WTC11 (cell line): ENCODE data around the gene PCBP3. TPM values are rescaled to one million over a fixed set of nuclear protein-coding genes. Genes with fewer than 3 reads are reported as not detected.

Experiments used
- ATAC-seq: fragments of 200-7000 bp; cut with Tn5 transposase; 2 replicates; pipeline ENCODE4 v1.10.0; 2021; ENCODE audit warnings: mild to moderate bottlenecking, moderate library complexity
- CTCF ChIA-PET: fragments of 300-600 bp; sonication (Branson Sonifier 250); formaldehyde crosslinking; loops from one replicate; lab custom pipeline; 2021; ENCODE audit warnings: antibody characterized with exemption; lab: Charles Lee
- POLR2A ChIA-PET: fragments of 350-600 bp; sonication (Branson Sonifier 250); formaldehyde crosslinking; loops from one replicate; lab custom pipeline; 2021; ENCODE audit warnings: antibody characterized with exemption; lab: Charles Lee
- DNase-seq: peaks from one replicate; pipeline ENCODE4 v3.0.0; 2021; ENCODE audit warnings: low spot score
- H3K27ac Mint-ChIP-seq: 2 replicates; pipeline ENCODE4 v1.8.0; 2021; ENCODE audit warnings: mixed read lengths
- H3K27me3 Mint-ChIP-seq: 2 replicates; pipeline ENCODE4 v1.8.0; 2021; ENCODE audit warnings: low read depth, mild to moderate bottlenecking, moderate library complexity, mixed read lengths
- H3K36me3 Mint-ChIP-seq: 2 replicates; pipeline ENCODE4 v1.8.0; 2021; ENCODE audit warnings: mixed read lengths
- H3K4me1 Mint-ChIP-seq: 2 replicates; pipeline ENCODE4 v1.8.0; 2022; ENCODE audit warnings: mixed read lengths
- H3K4me3 Mint-ChIP-seq: 2 replicates; pipeline ENCODE4 v1.8.0; 2021; ENCODE audit warnings: mild to moderate bottlenecking, moderate library complexity, mixed read lengths
- H3K9me3 Mint-ChIP-seq: 2 replicates; pipeline ENCODE4 v1.8.0; 2021; ENCODE audit warnings: mixed read lengths
- AR ChIP-seq: fragments of 250-450 bp; sonication (Bioruptor Pico); IDR thresholded peaks from 2 replicates; pipeline ENCODE4 v1.9.0; 2021; ENCODE audit warnings: mild to moderate bottlenecking
- ATF6 ChIP-seq: sonication (generic); formaldehyde crosslinking; IDR thresholded peaks from 2 replicates; pipeline ENCODE4 v1.8.1; 2023; ENCODE audit warnings: mild to moderate bottlenecking, missing genetic modification reagents
- CDX4 ChIP-seq: fragments of 250-450 bp; sonication (Bioruptor Pico); IDR thresholded peaks from 2 replicates; pipeline ENCODE4 v1.9.0; 2021; ENCODE audit warnings: moderate library complexity, mild to moderate bottlenecking, inconsistent platforms, borderline replicate concordance
- E2F1 ChIP-seq: sonication (generic); formaldehyde crosslinking; IDR thresholded peaks from 2 replicates; pipeline ENCODE4 v1.8.0; 2022; ENCODE audit warnings: mild to moderate bottlenecking, missing genetic modification reagents
- E2F5 ChIP-seq: sonication (generic); formaldehyde crosslinking; IDR thresholded peaks from 2 replicates; pipeline ENCODE4 v1.8.1; 2022; ENCODE audit warnings: mild to moderate bottlenecking, moderate library complexity, missing genetic modification reagents
- FOXP1 ChIP-seq: sonication (generic); formaldehyde crosslinking; IDR thresholded peaks from 2 replicates; pipeline ENCODE4 v1.8.0; 2022; ENCODE audit warnings: missing genetic modification reagents, mild to moderate bottlenecking, moderate library complexity, borderline replicate concordance
- GTF2I ChIP-seq: fragments of 250-450 bp; sonication (Bioruptor Pico); conservative IDR thresholded peaks from 2 replicates; pipeline ENCODE4 v1.4.0; 2021; ENCODE audit warnings: mild to moderate bottlenecking
- KAT7 ChIP-seq: sonication (generic); formaldehyde crosslinking; IDR thresholded peaks from 2 replicates; pipeline ENCODE4 v1.8.1; 2023; ENCODE audit warnings: missing genetic modification reagents, mild to moderate bottlenecking, borderline replicate concordance
- MLX ChIP-seq: sonication (generic); formaldehyde crosslinking; IDR thresholded peaks from 2 replicates; pipeline ENCODE4 v1.8.1; 2023; ENCODE audit warnings: mild to moderate bottlenecking, missing genetic modification reagents, moderate library complexity
- MXD4 ChIP-seq: fragments of 250-450 bp; sonication (Bioruptor Pico); IDR thresholded peaks from 2 replicates; pipeline ENCODE4 v1.8.0; 2021; ENCODE audit warnings: mild to moderate bottlenecking, moderate library complexity, borderline replicate concordance
- NR3C1 ChIP-seq: sonication (generic); formaldehyde crosslinking; conservative IDR thresholded peaks from 2 replicates; pipeline ENCODE4 v1.8.1; 2023; ENCODE audit warnings: low read depth, mild to moderate bottlenecking, missing genetic modification reagents
- SMAD4 ChIP-seq: sonication (generic); formaldehyde crosslinking; IDR thresholded peaks from 2 replicates; pipeline ENCODE4 v1.8.0; 2022; ENCODE audit warnings: mild to moderate bottlenecking, missing genetic modification reagents
- SOX15 ChIP-seq: fragments of 250-450 bp; sonication (Bioruptor Pico); IDR thresholded peaks from 2 replicates; pipeline ENCODE4 v1.9.0; 2021; ENCODE audit warnings: mild to moderate bottlenecking
- TCF7 ChIP-seq: sonication (generic); formaldehyde crosslinking; IDR thresholded peaks from 2 replicates; pipeline ENCODE4 v1.8.0; 2022; ENCODE audit warnings: mild to moderate bottlenecking, low read depth, missing genetic modification reagents, moderate library complexity
- TEAD1 ChIP-seq: sonication (generic); formaldehyde crosslinking; IDR thresholded peaks from 2 replicates; pipeline ENCODE4 v1.8.0; 2022; ENCODE audit warnings: mild to moderate bottlenecking, missing genetic modification reagents
- USF2 ChIP-seq: sonication (generic); formaldehyde crosslinking; IDR thresholded peaks from 2 replicates; pipeline ENCODE4 v1.8.1; 2023; ENCODE audit warnings: mild to moderate bottlenecking, missing genetic modification reagents, moderate library complexity
- ZBTB21 ChIP-seq: sonication (generic); formaldehyde crosslinking; IDR thresholded peaks from 2 replicates; pipeline ENCODE4 v1.8.1; 2023; ENCODE audit warnings: mild to moderate bottlenecking, missing genetic modification reagents, borderline replicate concordance
- ZNF121 ChIP-seq: sonication (generic); formaldehyde crosslinking; IDR thresholded peaks from 2 replicates; pipeline ENCODE4 v1.8.0; 2023; ENCODE audit warnings: missing genetic modification reagents
- ZNF232 ChIP-seq: sonication (generic); formaldehyde crosslinking; IDR thresholded peaks from 2 replicates; pipeline ENCODE4 v1.8.0; 2022; ENCODE audit warnings: mild to moderate bottlenecking, missing genetic modification reagents
- ZNF317 ChIP-seq: sonication (generic); formaldehyde crosslinking; IDR thresholded peaks from 2 replicates; pipeline ENCODE4 v1.8.1; 2023; ENCODE audit warnings: low read depth, mild to moderate bottlenecking, moderate library complexity, missing genetic modification reagents, borderline replicate concordance
- ZNF416 ChIP-seq: fragments of 250-450 bp; sonication (Bioruptor Pico); IDR thresholded peaks from 2 replicates; pipeline ENCODE4 v1.9.0; 2021; ENCODE audit warnings: mild to moderate bottlenecking, inconsistent platforms
- ZNF423 ChIP-seq: fragments of 250-450 bp; sonication (Bioruptor Pico); IDR thresholded peaks from 2 replicates; pipeline ENCODE4 v2.1.2; 2022; ENCODE audit warnings: mild to moderate bottlenecking, moderate library complexity
- ZNF512 ChIP-seq: sonication (generic); formaldehyde crosslinking; IDR thresholded peaks from 2 replicates; pipeline ENCODE4 v1.8.1; 2022; ENCODE audit warnings: missing genetic modification reagents, borderline replicate concordance
- ZSCAN18 ChIP-seq: fragments of 250-450 bp; sonication (Bioruptor Pico); IDR thresholded peaks from 2 replicates; pipeline ENCODE4 v2.1.2; 2022; ENCODE audit warnings: mild to moderate bottlenecking, moderate library complexity
- total RNA-seq: library from RNA; stranded (reverse); gene quantifications from 3 replicates; pipeline ENCODE4 v1.2.3, GENCODE V29; 2021

The PCBP3 gene
- total RNA-seq, 1 experiment from 2014 or later, result 8.5 TPM

- POLR2A ChIA-PET, result no interaction called here
- no peak for DNase-seq
Measured at GRCh38 chr21:45846373-45847160, 203.0 kb downstream of the PCBP3 start.

GRCh38 chr21:45847870-45848269 lies 204.3 kb downstream of the PCBP3 start:
- H3K9me3 Mint-ChIP-seq, result no peaks in the 10 kb centered on the region
- no peak overlapping the region for H3K4me3 Mint-ChIP-seq
- H3K27ac Mint-ChIP-seq, result 0 out of 2 replicates have a peak overlapping the region, but pooled peaks have one; percentile 14
- H3K36me3 Mint-ChIP-seq, result no peaks in the 10 kb centered on the region
- no peaks in the 10 kb centered on the region; the same call in 1 of the 2 replicates for H3K27me3 Mint-ChIP-seq
- ChIA-PET CTCF (interaction anchor here (1.1 to 1.2 kb wide), 2 partner anchors 10 to 75 kb away, joined by 4 read pairs; no protein-coding TSS in a partner anchor), POLR2A (no interaction called here)
- DNase-seq (no peak), ATAC-seq (no peak)
- 0 out of 2 replicates have a peak, but pooled peaks cover 7% of the 10 kb centered on the region for H3K4me1 Mint-ChIP-seq
- no peak for TF ChIP-seq SOX15 (CRISPR knock-in tag)
- no peak for TF ChIP-seq ZNF423
- TF ChIP-seq ZNF512 (CRISPR knock-in tag), result no peak
- TF ChIP-seq ZNF232, result no peak
- no peak for TF ChIP-seq E2F5 (CRISPR knock-in tag)
- TF ChIP-seq ZNF317 (CRISPR knock-in tag), result no peak
- no peak for TF ChIP-seq ZSCAN18
- no peak for TF ChIP-seq AR (CRISPR knock-in tag)
- no peak for TF ChIP-seq NR3C1
- no peak for TF ChIP-seq E2F1
- no peak for TF ChIP-seq TEAD1
- TF ChIP-seq ATF6, result no peak

More at GRCh38 chr21:45846373-45847160, 203.0 kb downstream of the PCBP3 start:
- no peak for TF ChIP-seq GTF2I (CRISPR knock-in tag)
- TF ChIP-seq MLX (CRISPR knock-in tag), result no peak
- no peak for TF ChIP-seq TCF7 (CRISPR knock-in tag)
- TF ChIP-seq FOXP1 (CRISPR knock-in tag), result no peak
- TF ChIP-seq ZBTB21, result no peak
- no peak for TF ChIP-seq ZNF416
- TF ChIP-seq ZNF121 (CRISPR knock-in tag), result no peak
- no peak for TF ChIP-seq USF2
- no peak for TF ChIP-seq CDX4 (CRISPR knock-in tag)
- TF ChIP-seq SOX15 (CRISPR knock-in tag), result no peak
- no peak for TF ChIP-seq SMAD4 (CRISPR knock-in tag)
- TF ChIP-seq MXD4 (CRISPR knock-in tag), result no peak
- TF ChIP-seq KAT7, result no peak
- H3K9me3 Mint-ChIP-seq, result peaks cover 10% of the 10 kb centered on the region
- ATAC-seq, result no peak
- no peak overlapping the region for H3K4me3 Mint-ChIP-seq
- no peak overlapping the region for H3K27ac Mint-ChIP-seq
- H3K27me3 Mint-ChIP-seq, result no peaks in the 10 kb centered on the region; the same call in 1 of the 2 replicates
- peaks cover 9% of the 10 kb centered on the region for H3K36me3 Mint-ChIP-seq
- CTCF ChIA-PET, result interaction anchor here (0.7 to 2.4 kb wide), 6 partner anchors 8 to 77 kb away, joined by 3 to 9 read pairs (median 3); no protein-coding TSS in a partner anchor
- 0 out of 2 replicates have a peak, but pooled peaks cover 7% of the 10 kb centered on the region for H3K4me1 Mint-ChIP-seq
